GM19463 (cell line): Measurements from ENCODE around the gene ZNF37A.
A peak's percentile ranks its signal among the peaks of the same experiment; 100 is the strongest.
"Not testable (repeated sequence)": the region's sequence is repeated elsewhere in the genome, so short reads cannot be mapped to it uniquely, and the experiment has no call there.

Experiments used
- ATAC-seq: cut with Tn5 transposase; IDR thresholded peaks from one replicate; pipeline ENCODE4 v1.9.1; 2021; ENCODE audit warnings: mild to moderate bottlenecking, moderate library complexity; ENCODE audit not compliant: unreplicated experiment

ZNF37A gene

GRCh38 chr10:38094158-38094926 is at the start of gene ZNF37A:
Gene ZNF37A (plus strand): TSS chr10:38094337. CDS start chr10:38096618, 2,281 bp downstream.
- peak; percentile 95 for ATAC-seq

GRCh38 chr10:38045129-38045528 is 49.0 kb upstream of the ZNF37A start:
- ATAC-seq: no peak

GRCh38 chr10:38047666-38048065 is 46.5 kb upstream of the ZNF37A start:
- ATAC-seq: no peak

GRCh38 chr10:38050212-38050611 is 43.9 kb upstream of the ZNF37A start:
- ATAC-seq: no peak

GRCh38 chr10:38054361-38054797 is 39.8 kb upstream of the ZNF37A start:
- no peak for ATAC-seq

GRCh38 chr10:38055274-38055894 is 38.8 kb upstream of the ZNF37A start:
- ATAC-seq: not testable (repeated sequence)

GRCh38 chr10:38069663-38070062 is 24.5 kb upstream of the ZNF37A start:
- not testable (repeated sequence) for ATAC-seq

- ATAC-seq: no peak
These were observed 23.6 kb upstream of the ZNF37A start for GRCh38 chr10:38070501-38070900.

GRCh38 chr10:38072552-38072951 is 21.6 kb upstream of the ZNF37A start:
- ATAC-seq: no peak

- ATAC-seq: no peak
These were observed 17.4 kb upstream of the ZNF37A start for GRCh38 chr10:38076687-38077086.

GRCh38 chr10:38093318-38093717 is 819 bp upstream of the ZNF37A start:
- not testable (repeated sequence) for ATAC-seq

- peak; percentile 6 for ATAC-seq
These were observed 350 bp upstream of the ZNF37A start for GRCh38 chr10:38093816-38094157.

- ATAC-seq: no peak
These were observed 914 bp downstream of the ZNF37A start for GRCh38 chr10:38094927-38095574.

GRCh38 chr10:38102880-38103279 is 8.7 kb downstream of the ZNF37A start:
- no peak for ATAC-seq

- ATAC-seq: no peak
These were observed 9.6 kb downstream of the ZNF37A start for GRCh38 chr10:38103756-38104155.

- no peak for ATAC-seq
These were observed 18.0 kb downstream of the ZNF37A start for GRCh38 chr10:38112159-38112558.

GRCh38 chr10:38118072-38118807 is 24.1 kb downstream of the ZNF37A start:
- no peak for ATAC-seq

GRCh38 chr10:38119038-38119437 is 24.9 kb downstream of the ZNF37A start:
- ATAC-seq: no peak

GRCh38 chr10:38127812-38128211 is 33.7 kb downstream of the ZNF37A start:
- no peak for ATAC-seq

- no peak for ATAC-seq
These were observed 49.5 kb downstream of the ZNF37A start for GRCh38 chr10:38143587-38143986.
